Lower leg skin (tissue), 4 donors: ENCODE results near the gene PDE9A. TPM values are rescaled to one million over a fixed set of nuclear protein-coding genes. Genes with fewer than 3 reads are reported as not detected.

Experiments used
- DNase-seq, 2 donors: peaks; one replicate each; pipeline ENCODE4 v3.0.0-alpha.2; 2019; ENCODE audit warnings: low spot score in 2 of 2
- H3K4me3 ChIP-seq: fragments of 200-600 bp; sonication (generic); 2 replicates; pipeline ENCODE4 v1.5.1; 2017; ENCODE audit warnings: mild to moderate bottlenecking, low read depth; ENCODE audit not compliant: poor library complexity, severe bottlenecking
- CTCF ChIP-seq, 3 donors: fragments of 450-650 bp; IDR thresholded peaks; one replicate each; pipeline ENCODE4 v1.5.1; 2016; ENCODE audit warnings: antibody characterized with exemption in 3 of 3, mild to moderate bottlenecking in 3 of 3, moderate library complexity in 2 of 3
- POLR2A ChIP-seq, 2 donors: fragments of 450-650 bp; IDR thresholded peaks; one replicate each; pipeline ENCODE4 v1.6.1; 2016 to 2017; ENCODE audit warnings: antibody characterized with exemption in 2 of 2, mild to moderate bottlenecking in 1 of 2, moderate library complexity in 1 of 2
- WGBS, 2 donors: methylation state at CpG; one replicate each; pipeline ENCODE4 v1.1.5; 2018; 5-methylcytosine and 5-hydroxymethylcytosine counted together
- intact Hi-C: fragments of 100-400 bp; cut with DNase I; formaldehyde crosslinking; loops from one replicate; pipeline ENCODE4 v1.15.0; 2023; ENCODE audit warnings: low total_unique reads
- total RNA-seq, 4 donors: library from RNA; depleted of rRNA; stranded (reverse); fragments of >200 nt; gene quantifications; one replicate each; pipeline ENCODE4 v1.1.0, GENCODE V29; 2016

PDE9A gene
- total RNA-seq, 4 donors from 2014 or later = 2.1 to 16.3 (median 9.0) TPM

- 92 to 94% methylated on average over 11 of the region's 11 CpGs for WGBS, 2 donors
- intact Hi-C loops = no loop called here
- no peak for DNase-seq
- TF ChIP-seq POLR2A (IDR thresholded peaks at IDR 0.05) = no peak
- no peak for TF ChIP-seq CTCF (IDR thresholded peaks at IDR 0.05)
- no peak overlapping the region for H3K4me3 ChIP-seq
These were observed 13.5 kb downstream of the PDE9A start for GRCh38 chr21:42666925-42667324.

GRCh38 chr21:42668298-42668992 is 15.0 kb downstream of the PDE9A start:
- TF ChIP-seq CTCF (IDR thresholded peaks at IDR 0.05) = no peak
- TF ChIP-seq POLR2A (IDR thresholded peaks at IDR 0.05) = no peak
- H3K4me3 ChIP-seq = no peak overlapping the region
- WGBS, 2 donors = 75 to 81% methylated on average over 34 of the region's 34 CpGs
- no peak for DNase-seq
- intact Hi-C loops = no loop called here

GRCh38 chr21:42669041-42669440 is 15.6 kb downstream of the PDE9A start:
- TF ChIP-seq CTCF (IDR thresholded peaks at IDR 0.05) (no peak), POLR2A (IDR thresholded peaks at IDR 0.05) (no peak)
- DNase-seq = no peak
- intact Hi-C loops = no loop called here
- 49 to 52% methylated on average over 13 of the region's 13 CpGs for WGBS, 2 donors
- H3K4me3 ChIP-seq = no peak overlapping the region

- no peak overlapping the region for H3K4me3 ChIP-seq
- intact Hi-C loops = no loop called here
- TF ChIP-seq POLR2A (IDR thresholded peaks at IDR 0.05) = no peak
- no peak for TF ChIP-seq CTCF (IDR thresholded peaks at IDR 0.05)
These were observed 16.8 kb downstream of the PDE9A start for GRCh38 chr21:42670058-42670880.

GRCh38 chr21:42670884-42671283 is 17.5 kb downstream of the PDE9A start:
- 34 to 55% methylated on average over 9 of the region's 9 CpGs for WGBS, 2 donors
- H3K4me3 ChIP-seq = no peak overlapping the region
- TF ChIP-seq CTCF (IDR thresholded peaks at IDR 0.05) (no peak), POLR2A (IDR thresholded peaks at IDR 0.05) (no peak)
- intact Hi-C loops = no loop called here
- no peak for DNase-seq

More at GRCh38 chr21:42670058-42670880, 16.8 kb downstream of the PDE9A start:
- DNase-seq = no peak
- 72 to 76% methylated on average over 8 of the region's 8 CpGs for WGBS, 2 donors
